Measurements from ENCODE around the gene TTC31. TPM values are rescaled to one million over a fixed set of nuclear protein-coding genes. Genes with fewer than 3 reads are reported as not detected.

TTC31 gene
- total RNA-seq, 1 donor from 2014 or later = 11.8 TPM

- Histone ChIP-seq H3K9me3 (no peaks in the 10 kb centered on the region), H3K36me3 (peaks cover 0 to 21% of the 10 kb centered on the region in 2 donors), H3K27me3 (no peaks in the 10 kb centered on the region), H3K4me3 (no peak within 1 kb of the TSS), H3K4me1 (peaks cover 21% of the 10 kb centered on the region), H3K27ac (no peak within 1 kb of the TSS)
- DNase-seq (ENCODE audit: extremely low spot score in 2 of 2) = no peak
- intact Hi-C loops (cut with DNase I) = no loop called here
- no peak for TF ChIP-seq POLR2A (IDR thresholded peaks at IDR 0.05)
- TF ChIP-seq, protein P1, sequence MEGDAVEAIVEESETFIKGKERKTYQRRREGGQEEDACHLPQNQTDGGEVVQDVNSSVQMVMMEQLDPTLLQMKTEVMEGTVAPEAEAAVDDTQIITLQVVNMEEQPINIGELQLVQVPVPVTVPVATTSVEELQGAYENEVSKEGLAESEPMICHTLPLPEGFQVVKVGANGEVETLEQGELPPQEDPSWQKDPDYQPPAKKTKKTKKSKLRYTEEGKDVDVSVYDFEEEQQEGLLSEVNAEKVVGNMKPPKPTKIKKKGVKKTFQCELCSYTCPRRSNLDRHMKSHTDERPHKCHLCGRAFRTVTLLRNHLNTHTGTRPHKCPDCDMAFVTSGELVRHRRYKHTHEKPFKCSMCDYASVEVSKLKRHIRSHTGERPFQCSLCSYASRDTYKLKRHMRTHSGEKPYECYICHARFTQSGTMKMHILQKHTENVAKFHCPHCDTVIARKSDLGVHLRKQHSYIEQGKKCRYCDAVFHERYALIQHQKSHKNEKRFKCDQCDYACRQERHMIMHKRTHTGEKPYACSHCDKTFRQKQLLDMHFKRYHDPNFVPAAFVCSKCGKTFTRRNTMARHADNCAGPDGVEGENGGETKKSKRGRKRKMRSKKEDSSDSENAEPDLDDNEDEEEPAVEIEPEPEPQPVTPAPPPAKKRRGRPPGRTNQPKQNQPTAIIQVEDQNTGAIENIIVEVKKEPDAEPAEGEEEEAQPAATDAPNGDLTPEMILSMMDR (IDR thresholded peaks at IDR 0.05) = no peak
- no peak for TF ChIP-seq POLR2AphosphoS5 (IDR thresholded peaks at IDR 0.05; ENCODE audit: insufficient read depth in 1 of 2, low read depth in 1 of 2)
Observed at GRCh38 chr2:74525717-74526648, 43.1 kb downstream of the TTC31 start, which contains the start of gene DQX1. DQX1 (minus strand) TSS chr2:74526231; CDS start chr2:74525729, 502 bp downstream.

GRCh38 chr2:74526649-74527230 lies 43.9 kb downstream of the TTC31 start:
- Histone ChIP-seq H3K4me1 (peaks cover 29% of the 10 kb centered on the region), H3K4me3 (no peak overlapping the region), H3K36me3 (peaks cover 0 to 21% of the 10 kb centered on the region in 2 donors), H3K27ac (no peak overlapping the region), H3K27me3 (no peaks in the 10 kb centered on the region), H3K9me3 (no peaks in the 10 kb centered on the region)
- DNase-seq (ENCODE audit: extremely low spot score in 2 of 2) = no peak
- TF ChIP-seq, protein P1 (IDR thresholded peaks at IDR 0.05) = no peak
- TF ChIP-seq POLR2AphosphoS5 (IDR thresholded peaks at IDR 0.05; ENCODE audit: insufficient read depth in 1 of 2, low read depth in 1 of 2) (no peak), POLR2A (IDR thresholded peaks at IDR 0.05) (no peak)
- intact Hi-C loops (cut with DNase I) = no loop called here

GRCh38 chr2:74527741-74528140 lies 44.9 kb downstream of the TTC31 start:
- TF ChIP-seq POLR2A (IDR thresholded peaks at IDR 0.05) = no peak
- no peak for TF ChIP-seq POLR2AphosphoS5 (IDR thresholded peaks at IDR 0.05; ENCODE audit: insufficient read depth in 1 of 2, low read depth in 1 of 2)
- TF ChIP-seq, protein P1 (IDR thresholded peaks at IDR 0.05) = no peak
- DNase-seq (ENCODE audit: extremely low spot score in 2 of 2) = no peak
- Histone ChIP-seq H3K4me1 (peaks cover 33% of the 10 kb centered on the region), H3K9me3 (no peaks in the 10 kb centered on the region), H3K27me3 (no peaks in the 10 kb centered on the region), H3K36me3 (peaks cover 0 to 21% of the 10 kb centered on the region in 2 donors), H3K27ac (no peak overlapping the region), H3K4me3 (no peak overlapping the region)
- intact Hi-C loops (cut with DNase I) = loop anchor here (2.0 kb wide), 1 partner anchor 63 kb away; the partner anchor contains the start of gene MOGS

GRCh38 chr2:74528600-74529356 lies 45.9 kb downstream of the TTC31 start:
- no peak for TF ChIP-seq POLR2AphosphoS5 (IDR thresholded peaks at IDR 0.05; ENCODE audit: insufficient read depth in 1 of 2, low read depth in 1 of 2)
- TF ChIP-seq, protein P1 (IDR thresholded peaks at IDR 0.05) = no peak
- no peak for TF ChIP-seq POLR2A (IDR thresholded peaks at IDR 0.05)
- intact Hi-C loops (cut with DNase I) = loop anchor here (2.0 kb wide), 1 partner anchor 64 kb away; the partner anchor contains the start of gene MOGS
- peak overlapping the region; percentile 85 for H3K27ac ChIP-seq
- peaks cover 0 to 25% of the 10 kb centered on the region in 2 donors for H3K36me3 ChIP-seq
- peak overlapping the region; percentile 87 to 88 for H3K4me3 ChIP-seq
- no peak for DNase-seq (ENCODE audit: extremely low spot score in 2 of 2)
- no peaks in the 10 kb centered on the region for H3K9me3 ChIP-seq
- H3K4me1 ChIP-seq = peaks cover 33% of the 10 kb centered on the region
- H3K27me3 ChIP-seq = no peaks in the 10 kb centered on the region

Measured in vagina (tissue), 2 donors.